H9 (cell line): ENCODE measurements around the gene NEUROD4. TPM values are rescaled to one million over a fixed set of nuclear protein-coding genes. Genes with fewer than 3 reads are reported as not detected.

Experiments used
- DNase-seq: peaks from one replicate; pipeline ENCODE4 v3.0.0-alpha.2; 2017
- H2AFZ ChIP-seq: one replicate; pipeline ENCODE4 v1.6.1; 2013; ENCODE audit warnings: mild to moderate bottlenecking, low read length, control low read depth, moderate library complexity
- H2AK5ac ChIP-seq: 2 replicates; pipeline ENCODE4 v1.6.1; 2013; ENCODE audit warnings: low read length, control low read depth, mixed read lengths; ENCODE audit not compliant: insufficient read length
- H2BK120ac ChIP-seq: one replicate; pipeline ENCODE4 v1.6.1; 2013; ENCODE audit warnings: low read depth, mild to moderate bottlenecking, low read length, control low read depth, inconsistent platforms; ENCODE audit not compliant: poor library complexity, severe bottlenecking
- H2BK12ac ChIP-seq: 2 replicates; pipeline ENCODE4 v1.6.1; 2013; ENCODE audit warnings: low read length, control low read depth, mixed read lengths, low read depth; ENCODE audit not compliant: insufficient read length
- H2BK15ac ChIP-seq: 2 replicates; pipeline ENCODE4 v1.6.1; 2013; ENCODE audit warnings: low read depth, low read length, control low read depth
- H2BK20ac ChIP-seq: one replicate; pipeline ENCODE4 v1.6.1; 2013; ENCODE audit warnings: low read depth, mild to moderate bottlenecking, low read length, control low read depth, inconsistent platforms; ENCODE audit not compliant: poor library complexity, severe bottlenecking
- H2BK5ac ChIP-seq: 2 replicates; pipeline ENCODE4 v1.6.1; 2013; ENCODE audit warnings: low read length, control low read depth, mixed read lengths; ENCODE audit not compliant: insufficient read length
- H3K14ac ChIP-seq: 2 replicates; pipeline ENCODE4 v1.6.1; 2013; ENCODE audit warnings: low read length, control low read depth; ENCODE audit not compliant: insufficient read depth
- H3K18ac ChIP-seq: 2 replicates; pipeline ENCODE4 v1.6.1; 2013; ENCODE audit warnings: low read depth, mild to moderate bottlenecking, mixed read lengths, low read length, control low read depth; ENCODE audit not compliant: insufficient read length
- H3K23ac ChIP-seq: 2 replicates; pipeline ENCODE4 v1.6.1; 2013; ENCODE audit warnings: low read length, control low read depth, mixed read lengths, low read depth; ENCODE audit not compliant: insufficient read length
- H3K23me2 ChIP-seq: 2 replicates; pipeline ENCODE4 v1.6.1; 2013; ENCODE audit warnings: low read depth, mild to moderate bottlenecking, mixed read lengths, low read length, control low read depth; ENCODE audit not compliant: insufficient read length, poor library complexity, severe bottlenecking
- H3K27ac ChIP-seq: 2 replicates; pipeline ENCODE4 v1.5.1; 2013; ENCODE audit warnings: low read length, control low read depth, mixed read lengths, low read depth; ENCODE audit not compliant: insufficient read length
- H3K27me3 ChIP-seq: 2 replicates; pipeline ENCODE4 v1.6.1; 2013; ENCODE audit warnings: low read length, control low read depth, inconsistent platforms; ENCODE audit not compliant: insufficient read depth
- H3K4ac ChIP-seq: 2 replicates; pipeline ENCODE4 v1.6.1; 2013; ENCODE audit warnings: low read depth, mild to moderate bottlenecking, control low read depth, inconsistent platforms, low read length, moderate library complexity
- H3K4me1 ChIP-seq: 2 replicates; pipeline ENCODE4 v1.6.1; 2013; ENCODE audit warnings: low read length, control low read depth, inconsistent platforms; ENCODE audit not compliant: insufficient read depth
- H3K4me2 ChIP-seq: 2 replicates; pipeline ENCODE4 v1.6.1; 2013; ENCODE audit warnings: low read length, control low read depth, mixed read lengths; ENCODE audit not compliant: insufficient read length, insufficient read depth
- H3K56ac ChIP-seq: 2 replicates; pipeline ENCODE4 v1.6.1; 2013; ENCODE audit warnings: low read depth, mild to moderate bottlenecking, mixed read lengths, low read length, control low read depth; ENCODE audit not compliant: insufficient read length
- H3K79me1 ChIP-seq: 2 replicates; pipeline ENCODE4 v1.6.1; 2013; ENCODE audit warnings: low read depth, mild to moderate bottlenecking, moderate library complexity, low read length, control low read depth, inconsistent platforms; ENCODE audit not compliant: insufficient read depth, poor library complexity, severe bottlenecking
- H3K79me2 ChIP-seq: 2 replicates; pipeline ENCODE4 v1.6.1; 2013; ENCODE audit warnings: low read length, control low read depth, inconsistent platforms; ENCODE audit not compliant: insufficient read depth
- H3K9ac ChIP-seq: 2 replicates; pipeline ENCODE4 v1.6.1; 2013; ENCODE audit warnings: low read length, control low read depth, mixed read lengths; ENCODE audit not compliant: insufficient read length; ENCODE audit errors: extremely low read depth
- H3K9me3 ChIP-seq: one replicate; pipeline ENCODE4 v1.6.1; 2013; ENCODE audit warnings: low read depth, low read length, inconsistent platforms; ENCODE audit not compliant: control insufficient read depth
- H3T11ph ChIP-seq: one replicate; pipeline ENCODE4 v1.6.1; 2013; ENCODE audit warnings: mild to moderate bottlenecking, low read length, control low read depth, inconsistent platforms
- H4K20me1 ChIP-seq: one replicate; pipeline ENCODE4 v1.6.1; 2013; ENCODE audit not compliant: control insufficient read depth, insufficient read length, insufficient read depth
- H4K5ac ChIP-seq: 2 replicates; pipeline ENCODE4 v1.6.1; 2013; ENCODE audit warnings: low read depth, mild to moderate bottlenecking, mixed read lengths, low read length, control low read depth; ENCODE audit not compliant: insufficient read length
- H4K8ac ChIP-seq: replicated peaks from 2 replicates; pipeline ENCODE4 v1.6.1; 2013; ENCODE audit warnings: low read length, control low read depth, mixed read lengths, low read depth; ENCODE audit not compliant: insufficient read length
- H4K91ac ChIP-seq: 2 replicates; pipeline ENCODE4 v1.6.1; 2013; ENCODE audit warnings: low read depth, mild to moderate bottlenecking, moderate library complexity, mixed read lengths, low read length, control low read depth; ENCODE audit not compliant: insufficient read length
- H3K27ac Mint-ChIP-seq, 3 experiments: 2 replicates in 2 of 3; 3 replicates in 1 of 3; pipeline ENCODE4 v1.8.0; 2020 to 2021; ENCODE audit warnings: mixed read lengths in 3 of 3, mild to moderate bottlenecking in 1 of 3, moderate library complexity in 1 of 3
- H3K27me3 Mint-ChIP-seq: 2 replicates; pipeline ENCODE4 v1.8.0; 2021; ENCODE audit warnings: low read depth, mild to moderate bottlenecking, moderate library complexity, mixed read lengths
- H3K36me3 Mint-ChIP-seq, 3 experiments: 2 replicates in 2 of 3; 3 replicates in 1 of 3; pipeline ENCODE4 v1.8.0; 2020 to 2021; ENCODE audit warnings: low read depth in 3 of 3, mixed read lengths in 3 of 3; ENCODE audit not compliant: insufficient read depth in 1 of 3
- H3K4me1 Mint-ChIP-seq, 2 experiments: 2 replicates each; pipeline ENCODE4 v1.8.0; 2020; ENCODE audit warnings: mixed read lengths in 2 of 2
- H3K4me3 Mint-ChIP-seq, 2 experiments: 2 replicates in 1 of 2; 3 replicates in 1 of 2; pipeline ENCODE4 v1.8.0; 2020 to 2021; ENCODE audit warnings: mild to moderate bottlenecking in 2 of 2, mixed read lengths in 2 of 2, moderate library complexity in 1 of 2
- H3K9me3 Mint-ChIP-seq, 2 experiments: 2 replicates in 1 of 2; 3 replicates in 1 of 2; pipeline ENCODE4 v1.8.0; 2020; ENCODE audit warnings: mild to moderate bottlenecking in 2 of 2, mixed read lengths in 2 of 2, moderate library complexity in 1 of 2
- CTCF ChIP-seq: fragments of 200-600 bp; sonication (generic); conservative IDR thresholded peaks from 3 replicates; pipeline ENCODE4 v1.8.0; 2021; ENCODE audit warnings: antibody characterized with exemption, mild to moderate bottlenecking
- WGBS: extraction: QIAGEN DNeasy Blood & Tissue Kit; methylation state at CpG from one replicate; pipeline ENCODE4 v1.1.7; 2013; ENCODE audit warnings: missing lambda C conversion rate, low lambda C conversion rate, mixed read lengths; ENCODE audit not compliant: insufficient read length; ENCODE audit errors: extremely low coverage; 5-methylcytosine and 5-hydroxymethylcytosine counted together
- total RNA-seq: library from RNA; stranded (reverse); gene quantifications from 2 replicates; pipeline ENCODE4 v1.2.1, GENCODE V29; 2021

NEUROD4 gene
- total RNA-seq, 1 experiment from 2014 or later, result not detected

DNA sequence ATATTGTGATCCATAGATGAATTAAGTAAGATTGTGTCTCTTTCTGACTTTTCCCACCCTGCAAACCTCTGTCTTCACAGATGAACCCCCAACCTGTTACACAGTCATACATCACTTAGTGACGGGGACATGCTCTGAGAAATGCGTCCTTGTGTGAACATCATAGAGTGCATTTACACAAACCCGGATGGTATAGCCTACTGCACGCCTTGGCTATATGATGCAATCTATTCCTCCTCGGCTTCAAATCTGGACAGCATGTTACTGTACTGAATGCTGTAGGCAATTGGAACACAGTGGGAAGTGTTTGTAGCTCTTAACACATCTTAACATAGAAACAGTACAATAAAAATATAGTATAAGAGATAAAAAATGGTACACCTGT lies 27.8 kb upstream of the NEUROD4 start:
- no peak overlapping the region for H2BK120ac ChIP-seq
- Mint-ChIP-seq H3K9me3 (no peaks in the 10 kb centered on the region; a peak in 1 of 5 replicates), H3K4me3 (no peak overlapping the region), H3K27ac (no peak overlapping the region), H3K4me1 (peaks cover 9 to 10% of the 10 kb centered on the region in 2 experiments), H3K36me3 (no peaks in the 10 kb centered on the region; a peak in 1 of 7 replicates), H3K27me3 (no peaks in the 10 kb centered on the region; the same call in 1 of the 2 replicates)
- DNase-seq, result no peak
- H3T11ph ChIP-seq, result no peak overlapping the region
- no CpG with 5 or more reads among the region's 5 CpGs for WGBS
- no peak overlapping the region for H3K4me2 ChIP-seq
- H4K8ac ChIP-seq, result no peak overlapping the region
- H3K9ac ChIP-seq, result no peak overlapping the region
- H3K27ac ChIP-seq, result no peak overlapping the region
- no peaks in the 10 kb centered on the region for H3K9me3 ChIP-seq
- peak overlapping the region; percentile 16 for H2BK20ac ChIP-seq
- no peak overlapping the region for H2BK15ac ChIP-seq
- H3K56ac ChIP-seq, result no peak overlapping the region
- no peaks in the 10 kb centered on the region for H3K79me1 ChIP-seq
- no peak overlapping the region for H3K4ac ChIP-seq
- no peak overlapping the region for H3K18ac ChIP-seq
- no peak overlapping the region for H3K14ac ChIP-seq
- H2AK5ac ChIP-seq, result no peak overlapping the region
- TF ChIP-seq CTCF, result no peak
- no peak overlapping the region for H2BK5ac ChIP-seq
- no peaks in the 10 kb centered on the region for H3K27me3 ChIP-seq
- H2AFZ ChIP-seq, result no peak overlapping the region
- H4K20me1 ChIP-seq, result no peaks in the 10 kb centered on the region
- peaks cover 3% of the 10 kb centered on the region; the same call in 1 of the 2 replicates for H3K4me1 ChIP-seq
- no peak overlapping the region for H3K23ac ChIP-seq
- H3K79me2 ChIP-seq, result no peaks in the 10 kb centered on the region
- H4K91ac ChIP-seq, result no peak overlapping the region
- no peak overlapping the region for H4K5ac ChIP-seq
- H2BK12ac ChIP-seq, result no peak overlapping the region
- no peaks in the 10 kb centered on the region for H3K23me2 ChIP-seq
